Neutrophil (primary cell): ENCODE results near the gene NFATC2.

ENCODE experiments used
- H3K27ac ChIP-seq: fragments of 200-600 bp; sonication (generic); 2 replicates; pipeline ENCODE4 v1.5.1; 2016; ENCODE audit warnings: mild to moderate bottlenecking, moderate library complexity
- H3K27me3 ChIP-seq: fragments of 200-600 bp; sonication (generic); 2 replicates; pipeline ENCODE4 v1.6.0; 2016; ENCODE audit warnings: mild to moderate bottlenecking
- H3K36me3 ChIP-seq: fragments of 200-600 bp; sonication (generic); 2 replicates; pipeline ENCODE4 v1.5.1; 2017
- H3K4me1 ChIP-seq, 2 experiments: fragments of 200-600 bp in 1 of 2; sonication (generic) in 1 of 2; 1 replicate in 1 of 2; 2 replicates in 1 of 2; pipeline versions ENCODE4 v1.5.1 to v1.6.1; 2013 to 2016; ENCODE audit warnings: low read depth in 1 of 2, low read length in 1 of 2, mild to moderate bottlenecking in 1 of 2, moderate library complexity in 1 of 2; ENCODE audit not compliant: control insufficient read depth in 1 of 2, insufficient read depth in 1 of 2
- H3K4me3 ChIP-seq, 2 experiments: fragments of 200-600 bp in 1 of 2; sonication (generic) in 1 of 2; 1 replicate in 1 of 2; 2 replicates in 1 of 2; pipeline ENCODE4 v1.5.1; 2013 to 2016; ENCODE audit warnings: low read depth in 1 of 2, low read length in 1 of 2, mild to moderate bottlenecking in 1 of 2, moderate library complexity in 1 of 2
- H3K9me3 ChIP-seq: fragments of 200-600 bp; sonication (generic); 2 replicates; pipeline ENCODE4 v1.5.1; 2016
- CTCF ChIP-seq: fragments of 200-600 bp; sonication (generic); IDR thresholded peaks from 2 replicates; pipeline ENCODE4 v1.5.1; 2016; ENCODE audit warnings: antibody characterized with exemption

The NFATC2 gene

DNA sequence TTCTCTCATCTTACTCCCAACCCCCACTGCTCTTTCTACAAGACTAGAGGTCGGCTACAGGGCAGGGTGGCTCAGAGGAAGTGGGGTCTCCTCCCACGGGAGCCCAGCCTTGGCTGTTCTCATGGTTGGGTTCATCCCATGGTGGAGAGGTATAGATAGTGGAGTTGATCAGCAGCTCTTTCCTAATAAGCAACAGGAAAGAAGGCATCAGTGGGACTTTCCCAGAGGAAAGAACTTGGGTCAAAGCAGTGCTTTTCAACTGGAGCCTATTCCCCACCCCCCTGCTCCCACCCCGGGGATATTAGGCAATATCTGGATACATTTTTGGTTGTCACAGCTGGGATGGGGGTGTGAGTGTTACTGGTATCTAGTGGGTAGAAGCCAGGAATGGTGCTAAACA, 200.9 kb downstream of the NFATC2 start:
- H3K4me1 ChIP-seq = no peaks in the 10 kb centered on the region
- TF ChIP-seq CTCF = no peak
- H3K27me3 ChIP-seq = peaks cover 15% of the 10 kb centered on the region
- H3K4me3 ChIP-seq = no peak overlapping the region
- H3K27ac ChIP-seq = no peak overlapping the region
- no peaks in the 10 kb centered on the region for H3K9me3 ChIP-seq
- no peaks in the 10 kb centered on the region for H3K36me3 ChIP-seq

GRCh38 chr20:51340451-51340840, 202.1 kb downstream of the NFATC2 start:
- Histone ChIP-seq H3K4me3 (no peak overlapping the region), H3K9me3 (no peaks in the 10 kb centered on the region), H3K27me3 (peaks cover 15% of the 10 kb centered on the region), H3K36me3 (no peaks in the 10 kb centered on the region), H3K27ac (no peak overlapping the region), H3K4me1 (no peaks in the 10 kb centered on the region)
- TF ChIP-seq CTCF = no peak

GRCh38 chr20:51339721-51340450, 202.6 kb downstream of the NFATC2 start:
- Histone ChIP-seq H3K27ac (no peak overlapping the region), H3K9me3 (no peaks in the 10 kb centered on the region), H3K36me3 (no peaks in the 10 kb centered on the region), H3K4me3 (no peak overlapping the region), H3K27me3 (peaks cover 15% of the 10 kb centered on the region), H3K4me1 (no peaks in the 10 kb centered on the region)
- TF ChIP-seq CTCF = no peak

- H3K9me3 ChIP-seq = no peaks in the 10 kb centered on the region
- no peaks in the 10 kb centered on the region for H3K4me1 ChIP-seq
- no peak for TF ChIP-seq CTCF
- H3K27me3 ChIP-seq = peaks cover 15% of the 10 kb centered on the region
- no peak overlapping the region for H3K27ac ChIP-seq
- H3K36me3 ChIP-seq = no peaks in the 10 kb centered on the region
- H3K4me3 ChIP-seq = no peak overlapping the region
Measured at GRCh38 chr20:51338692-51339440, 203.7 kb downstream of the NFATC2 start.

GRCh38 chr20:51337126-51337805, 205.3 kb downstream of the NFATC2 start:
- H3K4me1 ChIP-seq = no peaks in the 10 kb centered on the region
- TF ChIP-seq CTCF = no peak
- no peak overlapping the region for H3K27ac ChIP-seq
- no peaks in the 10 kb centered on the region for H3K36me3 ChIP-seq
- H3K27me3 ChIP-seq = peaks cover 15% of the 10 kb centered on the region
- H3K4me3 ChIP-seq = no peak overlapping the region
- no peaks in the 10 kb centered on the region for H3K9me3 ChIP-seq
